IPS-NIHi7 (cell line): Measurements from ENCODE around the gene KLHL1.

Experiments used
- DNase-seq: peaks from one replicate; pipeline ENCODE4 v3.0.0; 2012; ENCODE audit warnings: mixed read lengths; ENCODE audit errors: extremely low spot score

Gene KLHL1

DNA sequence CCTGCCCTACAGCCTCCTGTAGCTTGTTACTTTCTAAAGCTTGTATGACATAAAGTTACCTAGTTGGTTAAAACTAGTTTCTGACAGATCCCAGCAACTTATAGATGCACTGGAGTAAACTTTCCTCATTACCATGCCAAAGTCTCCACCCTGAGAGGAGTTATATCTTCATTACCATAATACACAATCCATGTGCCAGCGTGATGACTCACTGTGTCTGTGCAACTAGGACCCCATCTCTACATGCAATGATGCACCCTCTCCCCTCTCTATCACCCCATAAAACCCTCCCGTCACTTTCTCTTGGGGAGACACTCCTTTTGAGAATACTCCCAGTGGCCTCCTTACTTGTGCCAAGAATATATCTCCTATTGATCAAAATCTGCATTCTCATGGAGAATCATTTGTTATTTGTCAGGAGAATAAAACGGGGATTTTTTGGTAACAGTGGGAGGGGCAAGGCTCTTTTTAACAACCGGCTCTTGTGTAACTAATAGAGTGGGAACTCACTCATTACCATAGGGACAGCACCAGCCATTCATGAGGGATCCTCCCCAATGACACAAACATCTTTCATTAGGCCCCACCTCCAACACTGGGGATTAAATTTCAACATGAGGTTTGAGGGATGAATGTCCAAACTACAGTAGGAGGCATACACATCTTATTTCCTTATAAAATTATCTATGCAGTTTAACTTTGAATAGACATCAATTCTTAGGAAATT is 235.8 kb downstream of the KLHL1 start:
- DNase-seq: no peak

DNA sequence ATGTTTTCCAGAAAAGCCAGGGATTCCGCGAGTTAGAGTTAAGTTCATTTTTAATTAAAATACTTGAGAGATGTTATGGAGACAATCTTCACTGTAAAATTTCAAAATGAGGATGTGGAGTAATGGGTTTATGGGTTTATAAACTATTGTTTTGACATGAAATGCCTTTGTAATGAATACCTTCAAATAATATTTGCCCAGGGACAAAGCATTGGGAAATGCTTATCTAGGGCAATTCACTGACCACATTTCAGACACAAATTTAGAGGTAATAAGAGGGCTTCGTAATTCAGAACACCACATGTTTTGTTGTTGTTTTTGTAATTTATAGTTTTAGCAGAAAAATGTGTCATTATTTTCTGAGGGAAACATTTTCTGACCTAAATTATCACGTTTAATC is 241.7 kb downstream of the KLHL1 start:
- DNase-seq: no peak

DNA sequence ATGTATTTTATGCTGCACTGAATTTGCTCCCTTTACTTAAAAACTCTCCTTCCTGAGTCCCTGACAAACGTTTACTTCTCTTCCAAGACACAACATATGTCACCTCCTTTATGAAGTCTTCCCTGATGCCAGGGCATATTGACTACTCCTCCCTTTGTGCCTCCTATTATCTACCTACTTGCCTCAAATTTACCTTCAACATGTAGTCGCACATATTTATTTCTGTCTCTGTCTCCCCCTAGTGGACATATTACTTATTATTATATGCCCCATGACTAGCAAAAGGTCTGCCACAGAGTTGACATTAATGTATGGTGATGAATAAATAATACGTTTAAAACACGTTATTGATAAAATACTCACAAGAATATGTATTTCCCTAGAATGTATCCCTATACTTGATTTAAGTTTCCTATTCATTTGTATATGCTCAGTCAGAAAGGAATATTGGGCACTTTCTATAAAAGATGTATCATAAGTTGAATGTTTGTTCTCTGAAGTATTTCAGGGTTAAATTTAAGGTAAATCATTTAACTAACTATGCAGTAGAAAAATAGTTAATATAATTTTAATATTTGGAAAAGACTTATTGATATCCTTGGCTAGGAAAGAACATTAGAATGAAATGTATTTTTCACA is 250.9 kb downstream of the KLHL1 start:
- peak; percentile 17 for DNase-seq

DNA sequence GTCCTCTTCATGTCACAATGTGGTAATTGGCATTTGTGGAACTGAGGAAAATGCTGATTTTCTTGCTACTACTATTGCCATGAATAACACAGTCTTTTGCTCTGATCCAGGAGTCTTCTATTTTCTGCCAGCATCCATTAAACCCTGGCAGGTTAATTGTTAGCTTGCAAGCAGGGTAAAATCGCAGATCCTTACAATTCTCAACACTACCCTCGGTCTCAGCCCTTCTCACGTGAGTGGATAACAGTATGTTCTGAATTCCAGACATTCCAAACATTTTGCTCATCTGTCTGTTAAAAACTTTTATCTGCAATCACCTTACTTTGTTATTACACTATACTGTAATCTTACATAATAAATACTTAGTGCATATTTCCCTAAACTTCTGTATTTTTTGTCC is 251.9 kb downstream of the KLHL1 start:
- DNase-seq: peak; percentile 21

DNA sequence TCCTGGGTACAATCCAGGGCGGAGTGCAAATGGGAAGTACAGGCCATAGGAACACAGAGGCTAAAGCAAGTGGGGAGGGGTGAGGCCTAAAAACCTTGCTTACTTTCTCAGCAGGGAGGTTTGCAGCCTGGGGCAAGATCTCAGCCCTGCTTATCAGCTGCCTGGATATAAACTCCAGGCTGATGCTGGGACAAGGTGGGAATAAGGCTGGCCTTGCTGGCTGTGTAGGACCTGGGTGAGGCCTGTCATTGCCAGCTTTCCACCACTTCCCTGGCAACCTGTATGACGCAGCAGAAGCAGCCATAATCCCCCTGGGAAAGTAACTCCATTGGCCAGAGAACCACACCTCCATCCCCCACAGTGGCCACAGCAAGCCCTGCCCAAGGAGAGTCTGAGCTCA is 279.7 kb downstream of the KLHL1 start:
- DNase-seq: peak; percentile 29

DNA sequence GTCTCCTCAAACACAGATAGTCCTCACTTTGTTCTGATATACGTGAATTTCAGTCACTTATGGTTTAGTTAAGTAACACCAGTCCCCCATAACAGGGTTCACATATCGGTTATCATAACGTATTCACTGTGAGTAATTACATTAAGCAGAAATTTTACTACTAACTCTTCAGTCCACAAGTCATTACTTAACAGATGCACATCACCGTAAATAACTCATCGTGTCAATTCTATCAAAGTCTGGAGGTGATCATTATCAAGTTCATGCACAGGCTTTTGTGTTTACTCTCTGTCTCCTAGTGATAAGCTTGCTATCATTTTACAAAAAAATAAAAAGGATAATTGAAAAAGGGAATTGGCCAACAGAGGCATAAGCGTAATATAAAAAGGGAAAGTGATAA is 288.1 kb downstream of the KLHL1 start:
- no peak for DNase-seq

DNA sequence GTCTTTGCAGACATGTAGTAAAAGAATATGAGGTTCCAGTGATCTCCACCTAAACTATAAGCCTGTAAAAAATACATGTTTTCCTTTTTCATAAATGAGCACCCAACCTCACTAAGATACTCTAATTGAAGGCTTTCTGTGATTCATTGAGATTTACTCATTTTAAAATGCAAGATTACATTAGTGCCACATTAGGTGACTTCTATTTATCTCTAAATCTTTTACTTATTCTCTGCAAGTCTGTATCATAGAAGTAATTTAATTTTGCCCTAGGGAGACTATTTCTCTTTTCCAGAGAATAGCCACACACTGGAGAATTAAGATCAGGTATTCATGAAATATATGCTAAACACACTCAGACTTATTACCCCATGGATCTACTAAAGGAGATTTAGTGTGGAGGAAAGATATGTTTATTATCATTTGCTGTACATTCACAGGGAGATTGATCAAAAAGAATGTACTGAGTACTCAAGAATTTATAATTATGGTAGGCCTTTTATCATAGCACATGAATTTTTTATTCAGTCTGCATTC is 290.9 kb downstream of the KLHL1 start:
- no peak for DNase-seq

DNA sequence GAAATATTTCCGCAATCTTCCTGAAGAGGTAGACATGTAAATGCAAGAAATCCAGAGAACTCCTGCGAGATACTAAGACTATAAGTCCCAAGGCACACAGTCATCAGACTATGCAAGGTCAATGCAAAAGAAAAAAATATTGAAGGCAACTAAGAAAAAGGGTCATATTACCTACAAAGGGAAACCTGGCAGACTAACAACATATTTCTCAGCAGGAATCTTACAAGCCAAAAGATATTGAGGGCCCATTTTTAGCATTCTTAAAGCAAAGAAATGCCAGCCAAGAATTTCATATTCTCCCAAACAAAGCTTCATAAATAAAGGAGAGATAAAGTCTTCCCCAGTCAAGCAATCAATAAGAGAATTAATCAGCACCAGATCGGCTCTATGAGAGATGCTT is 299.1 kb downstream of the KLHL1 start:
- DNase-seq: no peak

DNA sequence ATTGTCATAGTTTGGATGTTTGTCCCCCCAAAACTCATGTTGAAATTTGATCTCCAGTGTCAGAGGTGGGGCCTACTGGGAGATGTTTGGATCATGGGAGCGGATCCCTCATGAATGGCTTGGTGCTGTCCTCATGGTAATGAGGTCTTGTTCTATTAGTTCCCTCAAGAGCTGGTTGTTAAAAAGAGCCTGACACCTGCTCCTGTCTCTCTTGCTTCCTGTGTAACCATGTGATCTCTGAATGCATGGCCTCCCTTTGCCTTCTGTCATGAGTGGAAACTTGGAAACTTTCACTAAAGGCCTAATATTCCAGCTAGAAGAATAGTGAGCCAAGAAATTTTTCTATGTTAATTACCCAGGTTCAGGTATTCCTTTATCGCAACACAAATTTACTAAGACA is 312.0 kb downstream of the KLHL1 start:
- DNase-seq: no peak

DNA sequence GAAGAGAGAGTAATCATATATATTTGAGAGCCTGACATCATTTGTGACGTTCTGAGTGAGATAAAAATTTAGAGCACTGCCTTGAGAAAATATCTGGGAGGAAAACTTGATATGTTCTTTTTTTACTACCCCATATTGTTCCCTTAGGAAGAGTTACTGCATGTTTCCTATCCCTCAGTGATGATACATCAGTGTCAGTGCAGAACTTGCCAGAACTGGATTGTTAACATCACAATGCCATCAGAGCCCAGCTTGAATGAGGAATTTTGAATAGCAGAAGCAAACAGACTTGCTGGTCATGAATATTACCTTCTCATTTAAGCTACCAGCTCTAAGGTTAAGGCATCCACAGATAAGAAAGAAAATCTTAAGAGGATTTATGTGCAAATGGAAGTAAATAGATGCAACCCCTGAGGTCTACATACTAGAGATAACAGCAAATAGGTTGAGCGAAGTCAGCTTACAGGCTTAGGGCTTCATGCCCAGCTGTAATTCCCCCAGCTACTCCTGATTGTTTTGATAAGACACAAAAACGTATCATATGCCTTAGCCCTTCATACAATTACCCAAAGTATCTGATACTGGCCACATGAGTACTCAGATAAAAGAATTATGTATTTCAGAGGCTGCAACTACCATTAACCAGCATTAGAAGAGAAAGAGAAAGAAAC is 314.3 kb downstream of the KLHL1 start:
- DNase-seq: peak; percentile 8

DNA sequence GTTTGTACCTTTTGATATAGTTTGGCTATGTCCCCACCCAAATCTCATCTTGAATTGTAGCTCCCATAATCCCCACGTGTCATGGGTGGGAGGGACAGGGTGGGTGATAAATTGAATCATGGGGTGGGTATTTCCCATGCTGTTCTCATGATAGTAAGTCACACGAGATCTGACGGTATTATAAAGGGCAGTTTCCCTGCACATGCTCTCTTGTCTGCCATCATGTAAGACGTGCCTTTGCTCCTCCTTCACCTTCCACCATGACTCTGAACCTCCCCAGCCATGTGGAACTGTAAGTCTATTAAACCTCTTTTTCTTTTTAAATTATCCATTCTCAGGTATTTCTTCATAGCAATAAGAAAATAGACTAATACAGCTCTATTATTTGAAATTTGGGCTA is 331.3 kb downstream of the KLHL1 start:
- no peak for DNase-seq

DNA sequence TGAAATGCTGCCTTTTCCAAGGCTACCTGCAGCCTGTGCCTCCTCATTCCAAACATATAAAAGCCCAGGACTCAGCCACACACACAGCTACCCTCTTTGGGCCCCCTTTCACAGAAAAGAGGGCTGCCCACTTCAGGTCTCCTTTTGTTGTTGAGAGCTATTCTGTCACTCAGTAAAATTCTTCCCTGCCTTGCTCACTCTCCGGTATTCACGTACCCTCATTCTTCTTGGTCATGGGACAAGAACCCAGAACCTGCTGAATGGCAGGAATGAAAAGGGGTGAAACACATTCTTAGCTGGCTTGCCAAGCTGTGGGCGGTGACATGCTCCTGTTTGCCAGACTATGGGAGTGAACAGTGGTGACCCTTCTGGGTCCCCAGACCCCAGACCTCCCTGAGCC is 338.6 kb downstream of the KLHL1 start:
- DNase-seq: no peak

DNA sequence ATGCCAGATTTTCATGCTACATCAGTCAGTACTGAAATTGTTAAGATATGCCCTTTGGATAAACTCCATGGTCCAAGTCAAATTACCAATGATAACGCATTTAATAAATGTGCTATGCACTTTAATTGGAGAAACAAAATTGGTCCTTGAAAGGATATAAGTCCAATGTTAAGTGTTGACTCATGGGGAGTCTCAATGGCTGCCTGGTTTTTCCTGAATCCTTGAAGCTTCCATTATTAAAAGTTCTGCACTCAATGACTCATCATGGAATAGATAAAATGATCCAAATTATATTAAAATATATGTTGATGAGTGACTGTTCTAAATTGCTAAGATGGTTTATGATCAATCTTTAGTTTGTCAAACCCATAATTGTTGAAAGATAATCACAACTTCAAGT is 346.7 kb downstream of the KLHL1 start:
- DNase-seq: no peak

DNA sequence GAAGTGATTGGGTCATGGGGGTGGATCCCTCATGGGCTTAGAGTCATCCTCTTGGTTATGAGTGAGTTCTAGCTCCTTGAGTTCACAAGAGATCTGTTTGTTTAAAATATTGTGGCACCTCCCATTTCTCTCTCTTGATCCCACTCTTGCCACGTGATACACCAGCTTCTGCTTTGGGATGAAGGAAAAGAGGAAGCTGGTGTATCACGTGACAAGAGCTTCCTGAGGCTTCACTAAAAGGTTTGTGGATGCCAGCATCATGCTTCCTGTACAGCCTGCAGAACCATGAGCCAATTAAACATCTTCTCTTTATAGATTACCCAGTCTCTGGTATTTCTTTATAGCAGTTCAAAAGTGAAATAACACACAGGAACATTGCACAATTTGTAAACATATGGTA is 353.2 kb downstream of the KLHL1 start:
- DNase-seq: no peak

DNA sequence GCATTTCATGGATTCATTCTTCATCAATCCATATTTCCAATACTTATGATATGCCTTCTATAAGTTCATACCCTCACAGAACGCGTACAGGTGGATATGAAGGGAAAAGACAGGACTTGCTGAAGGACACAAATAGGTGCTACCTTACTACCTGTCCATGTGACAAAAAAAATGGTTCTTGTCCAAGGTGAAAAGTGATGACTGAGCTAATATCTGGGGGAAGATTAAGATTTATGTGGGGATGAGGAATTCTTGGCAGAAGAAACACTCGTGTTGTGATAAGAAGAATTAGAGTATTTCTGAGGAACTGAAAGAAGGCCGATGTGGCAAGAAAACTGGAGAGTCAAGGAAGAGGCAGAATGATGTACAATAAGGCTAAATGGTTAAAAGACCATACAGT is 357.0 kb downstream of the KLHL1 start:
- DNase-seq: no peak

DNA sequence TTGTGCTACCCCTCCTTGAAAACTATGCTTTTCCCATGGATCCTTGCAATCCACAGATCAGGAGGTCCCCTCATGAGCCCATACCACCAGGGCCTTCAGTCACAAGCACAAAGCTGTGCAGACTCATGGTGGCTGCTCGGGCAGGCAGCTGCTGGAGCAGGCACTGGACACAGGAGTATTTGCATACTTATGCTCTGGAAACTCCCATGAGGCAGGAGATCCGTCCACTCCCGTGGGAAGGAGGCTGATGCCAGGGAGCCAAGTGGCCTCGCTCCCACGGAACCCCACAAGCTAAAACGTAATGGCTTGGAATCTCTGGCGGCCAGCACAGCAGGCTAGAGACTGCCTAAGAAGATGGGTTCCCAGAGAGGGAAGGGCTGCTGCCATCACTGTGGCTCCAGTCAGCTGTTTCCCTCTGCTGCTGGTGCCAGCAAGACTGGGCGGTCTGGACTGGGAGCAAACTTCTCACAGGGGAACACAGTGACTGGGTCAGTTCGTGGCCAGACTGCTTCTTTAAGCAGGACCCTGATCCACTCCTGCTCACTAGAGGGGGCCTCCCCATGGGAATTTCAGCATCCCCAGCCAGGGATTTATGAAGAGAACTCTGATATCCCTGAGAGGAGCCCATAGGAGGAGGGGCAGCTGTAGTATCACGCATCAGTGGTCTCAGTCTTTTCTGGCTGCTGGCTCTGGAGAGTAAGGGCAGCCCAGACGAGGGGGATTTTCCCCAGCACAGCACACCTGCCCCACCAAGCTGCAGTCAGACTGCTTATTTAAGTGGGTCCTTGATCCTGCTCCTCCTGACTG is 370.9 kb downstream of the KLHL1 start:
- no peak for DNase-seq

DNA sequence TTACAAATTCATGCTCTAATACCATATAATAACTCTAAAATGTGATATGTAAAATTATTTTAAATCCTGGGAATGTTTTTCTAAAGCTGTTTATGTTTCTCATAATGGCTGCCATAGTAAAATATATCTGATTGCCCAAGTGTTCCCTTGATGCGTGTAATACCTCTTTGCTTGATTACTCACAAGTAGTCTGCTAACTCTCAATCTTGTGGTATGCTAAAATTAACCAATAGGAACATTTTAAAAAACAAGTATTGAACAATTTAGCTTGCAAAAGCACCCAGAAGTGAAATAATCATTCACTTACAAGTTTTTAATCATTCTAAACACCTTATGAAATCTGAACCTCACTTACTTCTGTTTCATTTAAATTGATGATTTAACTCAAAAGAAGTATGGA is 386.6 kb downstream of the KLHL1 start:
- DNase-seq: no peak

DNA sequence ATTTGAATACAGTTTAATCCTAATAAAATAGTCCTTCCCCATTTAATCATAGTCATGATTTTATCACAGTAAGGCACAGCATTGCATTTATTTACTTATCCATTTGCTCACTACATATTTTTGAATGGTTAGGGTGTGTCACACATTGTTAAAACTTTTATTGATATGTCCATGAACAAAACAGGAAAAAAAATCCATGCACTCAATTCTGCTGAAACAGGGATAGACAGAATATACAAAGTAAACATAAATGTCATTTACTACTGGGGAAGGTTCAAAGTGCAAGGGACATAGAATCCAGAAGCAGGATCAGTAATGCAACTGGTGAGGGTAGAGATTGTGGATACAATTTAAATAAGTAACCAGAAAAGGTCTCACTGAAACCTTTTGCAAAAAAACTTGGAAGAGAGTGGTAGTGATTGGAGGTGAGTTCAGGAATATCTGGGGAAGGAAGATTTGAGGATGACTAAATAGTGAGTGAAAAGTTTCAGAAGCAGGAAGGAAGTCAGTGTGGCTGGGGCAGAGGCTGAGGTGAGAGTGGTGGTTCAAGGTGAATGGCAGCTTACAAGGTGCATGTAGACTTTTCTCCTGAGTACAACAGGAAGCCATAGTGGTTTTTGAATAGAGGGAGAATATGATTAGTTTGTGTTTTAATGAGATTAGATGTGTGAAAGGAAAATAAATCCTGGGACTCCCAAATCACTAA is 387.8 kb downstream of the KLHL1 start:
- DNase-seq: no peak

DNA sequence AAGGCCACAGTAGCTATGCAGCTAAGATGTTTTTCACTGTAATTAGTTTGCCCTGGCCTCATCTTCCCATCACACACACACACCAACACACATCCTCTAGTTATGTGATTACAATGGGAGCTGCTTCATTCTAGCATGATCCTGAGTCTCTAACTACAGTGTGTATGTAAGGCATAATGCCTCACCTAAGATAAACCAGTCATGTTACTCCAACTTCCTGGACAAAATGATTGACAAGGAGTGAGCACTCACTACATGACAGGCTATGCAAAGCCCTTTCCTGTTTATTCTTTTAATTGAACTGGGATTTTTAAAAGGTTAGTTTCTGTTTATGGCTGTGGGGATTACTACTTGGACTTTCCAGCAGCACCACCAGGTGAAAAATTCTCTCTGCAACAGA is 401.4 kb downstream of the KLHL1 start:
- no peak for DNase-seq

DNA sequence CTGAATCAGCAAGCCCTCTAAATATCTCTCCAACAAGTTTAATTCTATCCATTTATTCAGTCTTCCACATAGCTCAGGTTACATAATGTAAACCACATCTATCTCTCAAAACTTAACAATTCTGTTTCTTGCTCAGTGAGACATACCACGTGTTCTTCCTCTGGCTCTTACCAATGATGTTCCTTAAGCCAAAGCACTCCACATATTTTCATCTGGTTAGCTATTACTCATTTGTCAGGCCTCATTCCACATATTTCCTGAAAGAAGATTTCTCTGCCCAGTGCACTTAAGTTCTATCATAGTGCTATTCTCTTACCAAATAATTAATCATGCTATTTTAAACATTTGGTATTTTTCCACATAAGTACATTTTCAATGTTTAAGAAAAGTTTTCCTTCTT is 403.9 kb downstream of the KLHL1 start:
- DNase-seq: no peak

DNA sequence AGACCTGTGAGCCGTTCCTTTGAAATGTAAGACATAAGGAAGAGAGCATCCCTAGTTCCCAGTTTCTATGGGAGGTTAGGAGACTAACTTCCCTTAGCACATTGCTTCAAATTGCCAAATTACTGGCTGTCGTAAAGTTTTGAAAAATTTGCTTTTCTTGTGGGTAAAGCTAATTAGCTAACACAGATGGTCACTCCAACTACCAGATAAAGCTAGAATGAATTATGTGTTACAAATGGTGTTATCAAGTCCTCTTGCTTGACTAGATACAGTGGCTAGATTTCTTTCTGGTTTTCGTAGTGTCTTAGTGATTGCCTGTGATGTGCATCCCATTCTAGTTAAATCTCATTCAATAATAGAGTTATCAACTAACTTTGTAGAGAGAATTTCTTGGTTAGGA is 417.3 kb downstream of the KLHL1 start:
- no peak for DNase-seq
